Skeletal muscle tissue (tissue), 4 donors: ENCODE data around the gene PEMT. TPM values are rescaled to one million over a fixed set of nuclear protein-coding genes. Genes with fewer than 3 reads are reported as not detected.
A peak's percentile ranks its signal among the peaks of the same experiment; 100 is the strongest.

Experiments
- H3K27ac ChIP-seq: one replicate; pipeline ENCODE4 v1.7.0; 2013; ENCODE audit warnings: mild to moderate bottlenecking, low read depth, low read length, inconsistent platforms
- H3K27me3 ChIP-seq, 3 donors: one replicate each; pipeline ENCODE4 v1.7.0; 2013; ENCODE audit warnings: low read length in 3 of 3; ENCODE audit not compliant: control insufficient read depth in 3 of 3, insufficient read depth in 3 of 3
- H3K36me3 ChIP-seq, 3 donors: one replicate each; pipeline ENCODE4 v1.7.0; 2013; ENCODE audit warnings: low read length in 3 of 3; ENCODE audit not compliant: control insufficient read depth in 3 of 3, insufficient read depth in 3 of 3
- H3K4me1 ChIP-seq, 3 donors: one replicate each; pipeline ENCODE4 v1.7.0; 2013; ENCODE audit warnings: low read length in 3 of 3, mild to moderate bottlenecking in 3 of 3; ENCODE audit not compliant: control insufficient read depth in 3 of 3, insufficient read depth in 3 of 3
- H3K4me3 ChIP-seq, 3 donors: one replicate each; pipeline ENCODE4 v1.7.0; 2013; ENCODE audit warnings: low read length in 3 of 3
- H3K9ac ChIP-seq, 3 donors: one replicate each; pipeline ENCODE4 v1.7.0; 2013; ENCODE audit warnings: low read length in 3 of 3, mild to moderate bottlenecking in 3 of 3, moderate library complexity in 2 of 3, low read depth in 1 of 3
- H3K9me3 ChIP-seq, 3 donors: one replicate each; pipeline ENCODE4 v1.7.0; 2013; ENCODE audit warnings: low read length in 3 of 3; ENCODE audit not compliant: control insufficient read depth in 3 of 3
- total RNA-seq: library from RNA; depleted of rRNA; stranded (reverse); fragments of >200 nt; gene quantifications from one replicate; pipeline ENCODE4 v1.2.3, GENCODE V29; 2014
- donor health status: Osteomylitis.

PEMT gene
- total RNA-seq, 1 donor from 2014 or later, result 32.4 TPM

GRCh38 chr17:17506181-17506741 lies 85.2 kb downstream of the PEMT start:
- peaks cover 16 to 37% (median 19%) of the 10 kb centered on the region in 3 donors for H3K4me1 ChIP-seq
- no peak overlapping the region for H3K4me3 ChIP-seq
- H3K27ac ChIP-seq, result peak overlapping the region; percentile 86
- no peaks in the 10 kb centered on the region for H3K36me3 ChIP-seq
- H3K9ac ChIP-seq, result peak overlapping the region; percentile 20 to 72 (median 53)
- H3K9me3 ChIP-seq, result no peaks in the 10 kb centered on the region
- H3K27me3 ChIP-seq, result no peaks in the 10 kb centered on the region

DNA sequence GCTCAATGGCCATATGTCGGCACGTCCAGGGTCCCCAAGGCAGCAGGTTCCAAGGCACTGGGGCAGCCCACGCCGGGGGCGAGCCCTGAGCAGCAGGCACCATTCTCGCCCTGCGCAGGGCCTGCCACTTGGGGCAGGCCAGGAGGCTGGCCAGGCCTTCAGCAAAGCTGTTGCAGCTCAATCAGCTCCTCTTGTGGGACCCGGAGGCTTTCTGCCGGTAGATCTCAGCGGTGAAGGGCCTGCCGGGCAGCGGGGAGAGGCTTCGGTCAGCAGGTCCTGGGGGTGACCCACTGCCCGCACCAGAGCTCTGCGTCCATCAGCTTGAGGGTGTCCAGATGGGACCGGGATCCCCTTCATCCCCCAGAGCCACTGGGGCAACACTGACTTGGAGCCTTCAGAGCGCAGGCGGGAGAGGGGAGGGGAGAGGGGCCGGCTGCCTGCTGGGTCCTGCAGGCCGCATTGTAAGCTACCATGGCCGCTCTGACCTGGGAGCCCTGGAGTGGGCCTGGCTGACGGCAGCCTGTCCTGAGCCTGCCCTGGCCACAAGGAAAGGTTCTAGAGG lies 85.8 kb downstream of the PEMT start:
- Histone ChIP-seq H3K36me3 (no peaks in the 10 kb centered on the region), H3K4me3 (no peak overlapping the region), H3K27me3 (no peaks in the 10 kb centered on the region), H3K9me3 (no peaks in the 10 kb centered on the region), H3K4me1 (peaks cover 16 to 32% (median 19%) of the 10 kb centered on the region in 3 donors), H3K27ac (peak overlapping the region; percentile 86), H3K9ac (no peak overlapping the region)

- Histone ChIP-seq H3K36me3 (no peaks in the 10 kb centered on the region), H3K9ac (no peak overlapping the region), H3K4me1 (peaks cover 16 to 27% (median 19%) of the 10 kb centered on the region in 3 donors), H3K27ac (no peak overlapping the region), H3K9me3 (no peaks in the 10 kb centered on the region), H3K4me3 (no peak overlapping the region), H3K27me3 (no peaks in the 10 kb centered on the region)
Measured at GRCh38 chr17:17505151-17505550, 86.4 kb downstream of the PEMT start.

DNA sequence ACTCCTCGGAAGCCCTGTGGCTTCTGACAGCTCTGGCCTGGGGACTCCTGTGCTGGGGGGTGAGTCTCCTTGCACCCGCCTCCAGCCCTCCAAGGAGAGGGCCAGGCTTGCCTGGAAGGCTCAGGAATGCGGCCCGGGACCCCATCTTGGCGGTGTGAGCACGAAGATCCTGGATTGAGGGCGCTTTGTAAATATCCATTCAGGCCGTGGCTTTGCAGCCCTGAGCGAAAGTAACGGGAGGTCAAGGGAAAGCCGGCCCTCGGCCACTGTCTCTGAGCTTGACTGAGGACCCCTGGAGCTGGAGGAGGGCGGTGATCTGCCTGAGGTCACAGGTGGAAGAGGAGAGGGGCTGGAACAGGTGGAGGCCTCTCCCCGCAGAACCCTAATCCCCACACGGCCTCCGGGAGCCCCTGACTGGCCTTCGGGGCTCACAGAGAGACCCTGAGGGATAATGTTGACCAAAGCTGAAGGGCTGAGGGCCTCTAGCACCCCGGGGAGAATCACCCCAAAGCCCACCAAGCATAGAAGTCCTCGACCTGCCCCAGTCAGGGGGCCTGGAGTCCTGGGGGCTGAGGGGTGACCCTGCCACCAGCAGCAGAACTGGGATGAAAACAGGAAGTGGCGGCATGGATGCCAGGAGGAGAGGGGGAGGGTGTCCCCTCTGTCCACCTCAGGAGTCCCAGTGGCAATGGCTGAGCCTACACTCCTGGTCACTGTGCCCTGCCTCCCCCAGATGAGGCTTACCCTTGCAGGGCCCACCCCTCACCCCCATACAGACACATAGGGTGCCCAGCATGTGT lies 87.0 kb downstream of the PEMT start:
- Histone ChIP-seq H3K27me3 (no peaks in the 10 kb centered on the region), H3K36me3 (no peaks in the 10 kb centered on the region), H3K27ac (no peak overlapping the region), H3K9ac (no peak overlapping the region), H3K9me3 (no peaks in the 10 kb centered on the region), H3K4me1 (peaks cover 16 to 27% (median 19%) of the 10 kb centered on the region in 3 donors), H3K4me3 (no peak overlapping the region)

- no peaks in the 10 kb centered on the region for H3K36me3 ChIP-seq
- no peak overlapping the region for H3K27ac ChIP-seq
- H3K27me3 ChIP-seq, result no peaks in the 10 kb centered on the region
- no peak overlapping the region for H3K4me3 ChIP-seq
- H3K9ac ChIP-seq, result no peak overlapping the region
- H3K9me3 ChIP-seq, result no peaks in the 10 kb centered on the region
- H3K4me1 ChIP-seq, result peaks cover 16 to 27% (median 19%) of the 10 kb centered on the region in 3 donors
Measured at GRCh38 chr17:17503566-17504130, 87.9 kb downstream of the PEMT start.

DNA sequence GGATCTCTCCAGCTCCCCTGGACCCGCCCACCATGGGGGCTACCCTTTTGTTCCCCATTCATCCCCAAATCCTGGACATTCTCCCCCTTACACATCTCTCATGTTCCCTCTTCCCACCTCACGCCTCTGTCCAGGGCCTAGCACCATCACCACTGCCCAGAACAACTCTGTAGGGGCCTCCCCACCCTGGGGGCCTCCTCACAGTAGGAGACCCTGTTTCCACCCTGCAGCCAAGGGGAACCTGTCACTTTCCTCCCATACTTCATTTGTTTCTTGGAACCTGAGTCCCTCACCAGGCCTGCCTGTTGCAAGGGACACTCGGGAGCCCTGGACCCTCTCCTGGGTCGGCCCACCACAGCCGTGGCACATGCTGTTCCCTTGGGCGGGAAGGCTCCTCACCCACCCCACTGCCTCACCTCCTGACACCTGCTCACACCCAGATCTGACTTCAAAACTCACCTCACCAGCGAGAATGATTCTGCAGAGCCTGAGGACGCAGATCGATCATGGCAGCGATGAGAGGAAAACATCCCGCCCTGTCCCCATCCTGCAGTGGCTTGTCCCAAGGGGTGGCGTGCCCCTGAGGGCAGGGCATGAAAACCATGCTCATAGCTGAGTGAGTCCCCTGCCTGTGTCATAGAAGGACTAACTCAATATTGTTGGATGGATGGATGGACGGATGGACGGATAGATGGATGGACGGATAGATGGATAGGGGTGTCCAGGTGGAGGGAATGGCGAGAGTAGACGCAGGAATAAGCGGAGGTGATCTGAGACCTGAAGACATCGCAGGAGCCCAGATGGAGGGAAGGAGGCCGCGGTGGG lies 88.6 kb downstream of the PEMT start:
- Histone ChIP-seq H3K36me3 (no peaks in the 10 kb centered on the region), H3K9me3 (no peaks in the 10 kb centered on the region), H3K27me3 (no peaks in the 10 kb centered on the region), H3K4me3 (no peak overlapping the region), H3K4me1 (peaks cover 16 to 25% (median 19%) of the 10 kb centered on the region in 3 donors), H3K9ac (no peak overlapping the region), H3K27ac (no peak overlapping the region)

DNA sequence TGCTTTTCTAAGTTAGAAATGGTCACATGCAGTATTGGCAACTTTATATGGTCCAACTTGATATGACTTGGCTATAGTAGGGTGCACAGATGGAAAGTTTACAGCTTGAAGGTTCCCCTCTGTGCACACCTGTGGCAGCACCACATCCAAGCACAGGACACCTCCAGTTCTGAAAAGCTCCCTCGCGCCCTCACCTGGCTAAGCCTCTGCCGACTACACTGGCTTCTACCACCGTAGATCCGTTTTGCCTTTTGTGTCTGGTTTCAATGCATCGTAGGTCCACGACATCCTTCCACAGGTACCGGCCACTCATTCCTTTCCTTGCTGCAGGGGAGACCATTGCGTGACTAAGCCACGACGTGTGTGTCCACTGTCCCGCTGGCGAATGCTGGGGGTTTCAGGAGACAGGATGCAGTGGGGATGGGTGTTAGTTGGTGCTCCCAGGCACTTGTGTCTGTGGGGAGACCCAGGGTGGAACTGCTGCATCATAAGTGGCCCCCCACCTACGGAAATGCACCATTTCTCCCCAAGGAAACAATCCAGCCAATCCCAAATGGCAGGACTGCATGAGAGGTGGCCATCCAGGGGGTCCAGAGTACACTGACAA lies 90.4 kb downstream of the PEMT start:
- H3K4me1 ChIP-seq, result peaks cover 9 to 11% (median 10%) of the 10 kb centered on the region in 3 donors
- no peaks in the 10 kb centered on the region for H3K36me3 ChIP-seq
- H3K27me3 ChIP-seq, result no peaks in the 10 kb centered on the region
- no peak overlapping the region for H3K4me3 ChIP-seq
- no peak overlapping the region for H3K9ac ChIP-seq
- no peak overlapping the region for H3K27ac ChIP-seq
- H3K9me3 ChIP-seq, result no peaks in the 10 kb centered on the region

- H3K27me3 ChIP-seq, result no peaks in the 10 kb centered on the region
- peaks cover 19 to 23% (median 22%) of the 10 kb centered on the region in 3 donors for H3K4me1 ChIP-seq
- no peak overlapping the region for H3K4me3 ChIP-seq
- H3K9me3 ChIP-seq, result no peaks in the 10 kb centered on the region
- H3K27ac ChIP-seq, result no peak overlapping the region
- no peaks in the 10 kb centered on the region for H3K36me3 ChIP-seq
- no peak overlapping the region for H3K9ac ChIP-seq
Measured at GRCh38 chr17:17499402-17500145, 91.9 kb downstream of the PEMT start.
